Kidney epithelial cell (primary cell): ENCODE measurements around the gene CLNK. TPM values are rescaled to one million over a fixed set of nuclear protein-coding genes. Genes with fewer than 3 reads are reported as not detected.

Source experiments
- DNase-seq: peaks from one replicate; pipeline ENCODE4 v3.0.0-alpha.2; 2010; ENCODE audit warnings: low read depth
- H3K27me3 ChIP-seq: 2 replicates; pipeline ENCODE4 v1.6.0; 2011; ENCODE audit warnings: low read length; ENCODE audit not compliant: control insufficient read depth, insufficient read depth
- H3K36me3 ChIP-seq: 2 replicates; pipeline ENCODE4 v1.5.1; 2011; ENCODE audit warnings: low read length; ENCODE audit not compliant: control insufficient read depth, insufficient read depth
- H3K4me3 ChIP-seq: 2 replicates; pipeline ENCODE4 v1.5.1; 2011; ENCODE audit warnings: low read depth, mild to moderate bottlenecking, control low read depth, low read length
- total RNA-seq: library from RNA; depleted of rRNA; stranded (reverse); fragments of >200 nt; gene quantifications from 2 replicates; pipeline ENCODE4 v1.2.3, GENCODE V29; 2015
- TF ChIP-seq, protein P1 (sequence below): IDR thresholded peaks from 2 replicates; pipeline ENCODE4 v1.5.1; 2011; ENCODE audit warnings: mild to moderate bottlenecking, moderate library complexity, low read length, control low read depth, inconsistent platforms; ENCODE audit not compliant: insufficient read depth, poor library complexity, severe bottlenecking

The CLNK gene
- total RNA-seq, 1 donor from 2014 or later: not detected

DNA sequence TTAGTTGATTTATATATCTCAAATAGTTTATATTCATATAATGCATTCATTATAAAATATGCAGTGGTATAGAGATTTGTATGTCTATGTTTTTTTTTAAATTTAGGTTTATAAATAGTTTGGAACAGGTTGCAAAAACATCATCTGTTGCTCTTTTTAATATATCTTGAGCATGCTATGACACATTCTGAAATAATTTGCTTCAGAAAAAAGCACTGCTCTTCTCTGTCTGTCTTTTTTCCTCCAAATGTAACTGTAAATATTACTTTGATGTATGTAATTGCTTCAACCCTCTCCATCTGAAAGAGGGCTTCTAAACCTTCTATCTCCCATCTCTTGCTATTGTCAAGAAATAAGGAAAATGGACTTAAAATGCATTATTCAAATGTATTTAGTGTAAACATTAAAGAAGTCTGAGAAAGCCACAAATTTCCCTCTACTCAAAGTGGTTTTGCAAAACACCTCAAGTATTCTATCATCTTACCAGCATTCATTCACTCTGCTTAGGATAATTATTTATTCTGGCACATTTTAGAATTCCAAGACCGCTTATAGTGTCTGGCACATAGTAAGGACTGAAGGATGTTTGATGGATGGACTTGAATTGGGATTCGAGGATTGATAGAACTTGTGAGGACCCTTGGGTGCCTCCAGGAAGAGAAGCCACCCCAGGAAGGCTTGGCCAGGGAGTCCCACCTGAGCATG lies 87.8 kb downstream of the CLNK start:
- Histone ChIP-seq H3K4me3 (no peak overlapping the region), H3K36me3 (no peaks in the 10 kb centered on the region), H3K27me3 (no peaks in the 10 kb centered on the region)
- DNase-seq: no peak
- TF ChIP-seq, protein P1, sequence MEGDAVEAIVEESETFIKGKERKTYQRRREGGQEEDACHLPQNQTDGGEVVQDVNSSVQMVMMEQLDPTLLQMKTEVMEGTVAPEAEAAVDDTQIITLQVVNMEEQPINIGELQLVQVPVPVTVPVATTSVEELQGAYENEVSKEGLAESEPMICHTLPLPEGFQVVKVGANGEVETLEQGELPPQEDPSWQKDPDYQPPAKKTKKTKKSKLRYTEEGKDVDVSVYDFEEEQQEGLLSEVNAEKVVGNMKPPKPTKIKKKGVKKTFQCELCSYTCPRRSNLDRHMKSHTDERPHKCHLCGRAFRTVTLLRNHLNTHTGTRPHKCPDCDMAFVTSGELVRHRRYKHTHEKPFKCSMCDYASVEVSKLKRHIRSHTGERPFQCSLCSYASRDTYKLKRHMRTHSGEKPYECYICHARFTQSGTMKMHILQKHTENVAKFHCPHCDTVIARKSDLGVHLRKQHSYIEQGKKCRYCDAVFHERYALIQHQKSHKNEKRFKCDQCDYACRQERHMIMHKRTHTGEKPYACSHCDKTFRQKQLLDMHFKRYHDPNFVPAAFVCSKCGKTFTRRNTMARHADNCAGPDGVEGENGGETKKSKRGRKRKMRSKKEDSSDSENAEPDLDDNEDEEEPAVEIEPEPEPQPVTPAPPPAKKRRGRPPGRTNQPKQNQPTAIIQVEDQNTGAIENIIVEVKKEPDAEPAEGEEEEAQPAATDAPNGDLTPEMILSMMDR: no peak

DNA sequence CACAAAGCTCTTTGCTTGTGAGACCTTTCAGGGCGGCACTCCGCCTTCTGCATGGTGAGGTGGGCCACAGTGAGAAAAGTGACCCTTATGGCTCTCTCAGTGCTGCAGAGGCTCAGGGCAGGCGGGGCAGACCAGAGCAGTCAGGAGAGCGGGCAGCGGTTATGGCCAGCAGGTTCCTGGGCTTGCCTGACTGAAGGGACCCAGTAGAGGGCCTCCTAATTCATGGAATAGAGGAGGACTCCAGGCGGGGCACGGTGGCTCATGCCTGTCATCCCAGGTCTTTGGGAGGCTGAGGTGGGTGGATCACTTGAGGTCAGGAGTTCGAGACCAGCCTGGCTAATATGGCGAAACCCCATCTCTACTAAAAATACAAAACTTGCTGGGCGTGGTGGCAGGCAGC lies 91.4 kb downstream of the CLNK start:
- no peaks in the 10 kb centered on the region for H3K36me3 ChIP-seq
- no peaks in the 10 kb centered on the region for H3K27me3 ChIP-seq
- no peak for DNase-seq
- TF ChIP-seq, protein P1: no peak
- no peak overlapping the region for H3K4me3 ChIP-seq

DNA sequence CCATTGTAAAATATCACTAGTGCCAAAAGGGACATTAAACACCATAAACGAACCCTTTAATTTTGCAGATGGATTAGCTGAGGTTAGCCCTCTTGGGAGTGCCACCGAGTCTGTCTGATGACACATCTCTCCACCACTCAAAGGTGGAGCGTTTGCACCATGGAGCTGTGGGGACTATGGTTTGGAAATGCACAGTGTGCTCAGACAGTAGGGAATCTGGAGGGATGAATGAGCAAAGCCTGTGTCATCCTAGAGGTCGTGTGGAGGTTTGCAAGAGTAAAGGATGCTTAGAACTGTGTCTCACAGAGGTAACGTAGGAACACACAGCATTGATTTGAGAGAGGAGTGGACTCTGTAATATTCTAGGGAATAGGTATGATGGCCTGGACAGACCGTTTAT lies 93.7 kb downstream of the CLNK start:
- H3K36me3 ChIP-seq: no peaks in the 10 kb centered on the region
- no peaks in the 10 kb centered on the region for H3K27me3 ChIP-seq
- TF ChIP-seq, protein P1: no peak
- no peak for DNase-seq
- H3K4me3 ChIP-seq: no peak overlapping the region

GRCh38 chr4:10589799-10590198 lies 94.8 kb downstream of the CLNK start:
- Histone ChIP-seq H3K36me3 (no peaks in the 10 kb centered on the region), H3K27me3 (no peaks in the 10 kb centered on the region), H3K4me3 (no peak overlapping the region)
- TF ChIP-seq, protein P1: no peak
- DNase-seq: no peak

GRCh38 chr4:10589321-10589720 lies 95.2 kb downstream of the CLNK start:
- DNase-seq: no peak
- Histone ChIP-seq H3K4me3 (no peak overlapping the region), H3K27me3 (no peaks in the 10 kb centered on the region), H3K36me3 (no peaks in the 10 kb centered on the region)
- TF ChIP-seq, protein P1: no peak

DNA sequence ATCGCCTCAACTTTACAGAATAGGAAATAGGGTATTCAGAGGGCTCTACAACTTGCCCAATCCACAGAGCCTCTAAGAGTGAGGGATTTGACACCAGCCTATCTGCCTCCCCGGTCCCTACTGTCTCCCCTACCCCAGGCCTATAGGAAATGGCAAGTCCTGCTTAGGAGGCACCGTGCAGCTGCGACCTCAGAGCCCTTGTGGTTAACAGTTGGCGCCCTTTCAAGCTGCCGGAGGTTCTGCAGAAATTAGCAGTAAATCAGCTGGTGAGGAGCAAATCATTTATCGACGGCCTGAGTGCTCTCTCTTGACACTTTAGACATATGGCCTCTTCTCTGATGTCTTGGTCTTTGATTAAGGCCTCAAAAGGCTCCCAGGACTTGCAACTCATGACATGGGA lies 96.9 kb downstream of the CLNK start:
- TF ChIP-seq, protein P1: no peak
- Histone ChIP-seq H3K4me3 (no peak overlapping the region), H3K27me3 (no peaks in the 10 kb centered on the region), H3K36me3 (no peaks in the 10 kb centered on the region)
- DNase-seq: no peak
